BJ (cell line): ENCODE measurements around the gene CD96. TPM values are rescaled to one million over a fixed set of nuclear protein-coding genes. Genes with fewer than 3 reads are reported as not detected.

Experiments used
- CTCF ChIA-PET: fragments of 350-600 bp; formaldehyde crosslinking; extraction: SDS; loops from one replicate; lab custom pipeline; 2021; ENCODE audit warnings: antibody characterized with exemption, inconsistent platforms; lab: Yijun Ruan, JAX
- POLR2A ChIA-PET: fragments of 300-600 bp; sonication (Branson Sonifier 250); formaldehyde crosslinking; extraction: SDS; loops from one replicate; lab custom pipeline; 2021; ENCODE audit warnings: antibody characterized with exemption; lab: Charles Lee
- DNase-seq: peaks from one replicate; pipeline ENCODE4 v3.0.0-alpha.2; 2011; ENCODE audit warnings: low read depth
- H3K27me3 ChIP-seq: 2 replicates; pipeline ENCODE4 v1.6.0; 2011; ENCODE audit warnings: low read length; ENCODE audit not compliant: control insufficient read depth, insufficient read depth
- H3K36me3 ChIP-seq: 2 replicates; pipeline ENCODE4 v1.5.1; 2011; ENCODE audit warnings: low read length; ENCODE audit not compliant: control insufficient read depth, insufficient read depth
- H3K4me3 ChIP-seq: 2 replicates; pipeline ENCODE4 v1.5.1; 2011; ENCODE audit warnings: low read depth, mild to moderate bottlenecking, control low read depth, low read length
- polyA plus RNA-seq: library from polyadenylated mRNA; depleted of rRNA; stranded (reverse); fragments of >200 nt; gene quantifications from 2 replicates; pipeline ENCODE4 v1.2.3, GENCODE V29; 2011
- TF ChIP-seq, protein P1 (sequence below): IDR thresholded peaks from 2 replicates; pipeline ENCODE4 v1.5.1; 2011; ENCODE audit warnings: low read depth, mild to moderate bottlenecking, control low read depth, inconsistent platforms, low read length, moderate library complexity; ENCODE audit not compliant: insufficient read depth

The CD96 gene
- polyA plus RNA-seq, 1 experiment: 0.06 TPM

DNA sequence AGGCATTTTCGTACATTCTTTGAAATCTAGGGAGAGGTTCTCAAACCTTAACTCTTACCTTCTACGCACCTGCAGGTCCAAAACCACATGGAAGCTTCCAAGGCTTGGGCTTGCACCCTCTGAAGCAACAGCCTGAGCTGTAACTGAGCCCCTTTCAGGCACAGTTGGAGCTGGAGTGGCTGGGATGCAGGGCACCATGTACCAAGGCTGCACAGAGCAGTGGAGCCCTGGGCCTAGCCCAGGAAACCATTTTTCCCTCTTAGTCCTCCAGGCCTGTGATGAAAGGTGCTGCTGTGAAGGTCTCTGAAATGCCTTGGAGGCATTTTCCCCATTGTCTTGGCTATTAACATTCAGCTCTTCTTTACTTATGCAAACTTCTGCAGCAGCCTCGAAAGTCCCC is 120.0 kb downstream of the CD96 start:
- Histone ChIP-seq H3K4me3 (no peak overlapping the region), H3K36me3 (no peaks in the 10 kb centered on the region), H3K27me3 (no peaks in the 10 kb centered on the region)
- TF ChIP-seq, protein P1, sequence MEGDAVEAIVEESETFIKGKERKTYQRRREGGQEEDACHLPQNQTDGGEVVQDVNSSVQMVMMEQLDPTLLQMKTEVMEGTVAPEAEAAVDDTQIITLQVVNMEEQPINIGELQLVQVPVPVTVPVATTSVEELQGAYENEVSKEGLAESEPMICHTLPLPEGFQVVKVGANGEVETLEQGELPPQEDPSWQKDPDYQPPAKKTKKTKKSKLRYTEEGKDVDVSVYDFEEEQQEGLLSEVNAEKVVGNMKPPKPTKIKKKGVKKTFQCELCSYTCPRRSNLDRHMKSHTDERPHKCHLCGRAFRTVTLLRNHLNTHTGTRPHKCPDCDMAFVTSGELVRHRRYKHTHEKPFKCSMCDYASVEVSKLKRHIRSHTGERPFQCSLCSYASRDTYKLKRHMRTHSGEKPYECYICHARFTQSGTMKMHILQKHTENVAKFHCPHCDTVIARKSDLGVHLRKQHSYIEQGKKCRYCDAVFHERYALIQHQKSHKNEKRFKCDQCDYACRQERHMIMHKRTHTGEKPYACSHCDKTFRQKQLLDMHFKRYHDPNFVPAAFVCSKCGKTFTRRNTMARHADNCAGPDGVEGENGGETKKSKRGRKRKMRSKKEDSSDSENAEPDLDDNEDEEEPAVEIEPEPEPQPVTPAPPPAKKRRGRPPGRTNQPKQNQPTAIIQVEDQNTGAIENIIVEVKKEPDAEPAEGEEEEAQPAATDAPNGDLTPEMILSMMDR: no peak
- ChIA-PET CTCF (no interaction called here), POLR2A (no interaction called here)
- no peak for DNase-seq

DNA sequence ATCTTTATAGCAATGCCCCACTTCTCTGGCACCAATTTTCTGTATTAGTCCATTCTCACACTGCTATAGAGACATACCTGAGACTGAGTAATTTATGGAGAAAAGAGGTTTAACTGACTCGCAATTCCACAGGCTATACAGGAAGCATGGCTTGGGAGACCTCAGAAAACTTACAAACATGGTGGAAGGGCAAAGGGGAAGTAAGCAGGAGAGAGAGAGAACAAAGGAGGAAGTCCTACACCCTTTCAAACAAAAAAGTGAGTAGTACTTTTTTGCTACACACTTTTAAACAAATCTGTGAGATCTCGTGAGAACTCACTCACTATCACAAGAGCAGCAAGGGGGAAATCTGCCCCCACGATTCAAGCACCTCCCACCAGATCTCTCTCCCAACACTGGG is 120.9 kb downstream of the CD96 start:
- ChIA-PET CTCF (no interaction called here), POLR2A (no interaction called here)
- no peak for DNase-seq
- TF ChIP-seq, protein P1: no peak
- Histone ChIP-seq H3K4me3 (no peak overlapping the region), H3K27me3 (no peaks in the 10 kb centered on the region), H3K36me3 (no peaks in the 10 kb centered on the region)

DNA sequence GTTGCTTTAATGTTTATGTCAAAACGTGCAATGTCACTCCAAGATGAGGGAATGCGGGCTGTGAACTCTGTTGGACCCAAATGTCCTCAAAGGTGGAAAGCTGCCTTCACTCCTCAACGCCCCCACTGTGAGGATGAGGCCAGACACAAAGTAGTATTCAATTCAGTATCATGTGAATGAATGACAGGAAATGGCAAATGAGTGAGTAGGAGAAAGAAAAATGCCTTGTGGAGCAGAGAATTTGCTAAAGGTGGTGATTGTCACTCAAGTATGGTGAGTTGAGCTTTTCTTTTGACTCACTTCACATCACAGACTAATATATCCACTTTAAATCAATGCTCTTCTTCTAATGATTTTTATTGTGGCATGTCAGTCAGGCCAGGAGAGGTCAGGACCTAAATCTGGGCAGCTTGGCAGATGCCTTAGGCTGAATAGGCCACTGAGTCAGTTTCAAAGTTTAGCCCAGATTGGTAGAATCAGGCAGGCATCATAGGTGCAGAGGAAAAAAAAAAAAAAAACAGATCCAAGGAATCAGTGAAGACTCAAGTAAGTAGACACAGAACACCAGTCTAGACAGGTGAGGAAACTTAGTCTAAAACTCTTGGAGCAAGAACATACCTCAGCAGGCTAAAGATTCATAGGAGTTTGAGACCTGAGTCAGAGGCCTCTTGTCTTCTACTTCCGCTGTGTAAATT is 124.2 kb downstream of the CD96 start:
- DNase-seq: no peak
- no peak overlapping the region for H3K4me3 ChIP-seq
- TF ChIP-seq, protein P1: no peak
- ChIA-PET POLR2A (no interaction called here), CTCF (interaction anchor here (0.6 to 7.9 kb wide), 5 partner anchors 51 to 348 kb away, joined by 3 to 88 read pairs (median 5); no protein-coding TSS in a partner anchor)
- no peaks in the 10 kb centered on the region for H3K36me3 ChIP-seq
- no peaks in the 10 kb centered on the region for H3K27me3 ChIP-seq

DNA sequence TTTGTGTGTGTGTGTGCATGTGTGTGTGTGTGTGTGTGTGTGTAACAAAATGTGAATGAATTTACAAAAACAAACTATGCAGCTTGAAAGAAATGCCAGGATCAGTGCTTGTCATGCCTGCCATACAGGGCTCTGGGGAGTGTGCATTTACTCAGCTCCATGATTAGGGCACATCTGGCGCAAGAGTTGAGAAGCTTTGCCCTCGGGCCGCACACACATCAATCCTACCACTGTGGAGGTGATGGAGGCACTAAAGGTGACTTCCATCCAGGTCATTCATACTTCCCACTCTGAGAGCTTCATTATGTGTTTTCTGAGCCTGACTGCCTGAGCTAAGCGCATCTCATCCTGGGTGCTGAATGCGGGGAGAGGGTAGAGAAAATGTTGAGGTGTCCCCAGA is 125.2 kb downstream of the CD96 start:
- ChIA-PET CTCF (interaction anchor here (0.6 to 7.9 kb wide), 11 partner anchors 19 to 347 kb away, joined by 3 to 88 read pairs (median 4); no protein-coding TSS in a partner anchor), POLR2A (no interaction called here)
- TF ChIP-seq, protein P1: no peak
- Histone ChIP-seq H3K27me3 (no peaks in the 10 kb centered on the region), H3K36me3 (no peaks in the 10 kb centered on the region), H3K4me3 (no peak overlapping the region)
- DNase-seq: no peak

DNA sequence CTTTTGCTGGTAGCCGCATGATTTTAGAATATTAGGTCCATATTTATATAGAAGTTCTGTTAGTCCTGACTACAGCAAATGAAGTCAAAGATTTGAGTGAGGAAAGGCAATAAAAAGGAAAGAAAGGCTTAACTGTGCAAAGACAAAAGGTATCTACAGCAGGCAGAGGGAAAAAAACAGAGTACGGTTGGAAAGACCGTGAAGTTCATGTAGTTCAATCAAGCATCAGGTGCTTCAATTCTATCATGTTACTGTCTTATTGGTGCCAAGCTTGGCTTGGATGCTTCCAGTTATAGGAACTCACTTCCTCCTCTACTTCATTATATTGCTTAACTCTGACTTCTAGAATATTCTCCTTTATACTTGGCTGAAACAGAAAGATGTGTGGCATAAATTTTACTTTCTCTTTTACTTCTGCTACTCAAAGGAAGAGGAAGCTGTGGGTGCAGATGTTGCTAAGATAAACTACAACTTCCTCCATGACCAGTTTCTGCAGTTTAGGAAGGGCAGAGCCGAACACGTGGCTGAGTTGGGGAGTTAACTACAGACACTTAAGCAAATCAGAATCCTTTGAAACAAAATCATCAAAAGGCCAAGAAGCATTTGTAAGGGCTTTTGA is 125.7 kb downstream of the CD96 start:
- ChIA-PET CTCF (interaction anchor here (0.6 to 7.9 kb wide), 14 partner anchors 18 to 346 kb away, joined by 3 to 88 read pairs (median 4); no protein-coding TSS in a partner anchor), POLR2A (no interaction called here)
- no peaks in the 10 kb centered on the region for H3K27me3 ChIP-seq
- H3K4me3 ChIP-seq: no peak overlapping the region
- H3K36me3 ChIP-seq: no peaks in the 10 kb centered on the region
- TF ChIP-seq, protein P1: no peak
- no peak for DNase-seq
